ENCODE data around the gene CRTAC1.

Gene CRTAC1

DNA sequence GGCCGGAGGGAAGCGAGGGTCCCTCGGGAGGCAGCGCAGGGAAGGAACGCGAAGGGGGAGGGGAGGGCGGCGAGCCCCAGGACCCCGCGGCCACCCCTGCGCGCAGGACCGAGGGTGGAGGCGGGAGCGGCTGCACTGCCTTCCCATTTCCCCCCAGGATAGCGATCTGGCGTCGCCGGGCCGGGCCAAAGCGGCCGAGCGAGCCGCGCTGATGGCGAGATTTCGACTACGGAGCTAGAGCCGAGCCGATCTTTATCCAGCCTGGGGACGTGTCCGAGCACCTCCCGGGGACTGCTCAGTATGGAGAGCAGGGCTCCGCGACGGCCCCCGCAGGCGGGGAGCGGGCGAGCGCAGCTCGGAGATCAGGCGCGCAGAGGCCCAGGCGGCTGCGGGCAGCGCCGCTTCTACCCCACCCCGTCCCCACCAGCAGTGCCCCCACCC lies 590 bp upstream of the CRTAC1 start:
- DNase-seq (ENCODE audit: low read depth in 2 of 2), result no peak

DNA sequence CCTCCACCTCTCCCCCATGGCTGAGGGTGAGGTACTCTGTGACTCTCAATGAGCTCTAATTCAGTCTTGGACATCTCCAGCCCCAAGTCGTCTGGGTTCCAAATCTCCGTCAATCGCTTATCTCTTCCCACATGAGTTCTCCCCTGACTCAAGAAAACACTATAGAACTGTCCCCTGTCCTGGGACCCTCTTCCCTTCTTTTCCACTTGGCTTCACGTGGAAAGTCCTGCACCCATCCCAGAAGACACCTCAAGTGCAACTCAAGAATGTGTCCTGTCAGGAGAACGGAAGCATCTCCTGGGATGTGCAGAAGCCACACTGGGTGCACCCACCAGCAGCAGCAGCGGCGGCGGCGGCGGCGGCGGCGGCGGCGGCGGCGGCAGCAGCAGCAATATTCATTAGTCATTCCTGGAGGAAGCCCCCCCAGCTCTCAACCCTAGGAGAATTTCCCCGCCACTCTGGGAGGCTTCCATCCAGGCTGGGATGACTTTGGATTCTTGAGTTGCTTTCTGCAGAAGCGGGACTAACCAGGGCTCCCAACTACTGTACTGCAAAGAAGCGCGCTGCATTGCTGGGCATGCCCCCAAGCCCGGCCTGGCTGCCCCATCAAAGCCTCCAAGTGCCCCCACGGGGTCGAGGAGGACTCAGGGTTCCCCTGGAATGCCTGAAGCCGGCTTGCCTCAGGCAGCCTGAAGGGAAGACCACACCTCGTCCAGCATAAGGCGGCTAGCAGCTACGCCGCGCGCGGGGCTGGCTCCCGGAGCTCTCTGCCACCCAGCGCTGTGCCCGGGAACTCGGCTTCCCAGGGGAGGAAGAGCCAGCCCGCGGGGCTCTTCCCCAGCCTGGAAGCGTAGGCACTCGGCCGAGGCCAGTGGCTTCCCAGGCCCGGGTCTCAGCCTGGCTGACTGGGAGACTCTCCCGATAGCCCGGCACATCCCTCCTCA lies 1.0 kb downstream of the CRTAC1 start:
- DNase-seq (ENCODE audit: low read depth in 2 of 2), result no peak

DNA sequence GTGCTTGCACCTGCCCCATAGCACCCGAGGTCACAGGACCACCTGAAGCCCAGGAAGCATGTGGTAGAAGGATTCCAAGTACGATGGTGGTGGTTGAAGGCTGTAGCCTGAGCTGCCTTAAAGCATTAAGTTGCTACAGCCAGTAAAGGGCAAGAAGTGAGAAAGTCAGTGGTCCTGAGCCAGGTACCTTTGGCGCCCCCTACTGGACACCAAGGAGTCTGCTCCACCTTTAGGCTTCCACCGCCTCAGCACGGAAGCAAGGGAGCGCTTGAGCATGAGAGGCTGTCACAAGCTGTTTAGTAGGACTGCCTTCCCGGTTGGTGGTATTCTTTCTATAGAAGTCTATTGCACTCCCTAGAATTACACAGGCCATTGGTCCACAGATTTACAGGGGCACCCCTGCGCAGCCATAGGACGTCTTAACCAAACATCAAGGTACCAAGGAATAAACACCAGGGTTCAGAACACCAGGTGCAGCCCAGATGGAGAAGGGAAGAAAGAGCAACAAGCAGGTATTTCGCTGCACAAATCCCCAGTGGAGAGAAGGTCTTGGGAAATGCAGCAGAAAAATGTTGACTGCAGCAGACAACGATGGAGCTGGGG lies 2.2 kb downstream of the CRTAC1 start:
- DNase-seq (ENCODE audit: low read depth in 2 of 2), result peak; percentile 58 to 67

DNA sequence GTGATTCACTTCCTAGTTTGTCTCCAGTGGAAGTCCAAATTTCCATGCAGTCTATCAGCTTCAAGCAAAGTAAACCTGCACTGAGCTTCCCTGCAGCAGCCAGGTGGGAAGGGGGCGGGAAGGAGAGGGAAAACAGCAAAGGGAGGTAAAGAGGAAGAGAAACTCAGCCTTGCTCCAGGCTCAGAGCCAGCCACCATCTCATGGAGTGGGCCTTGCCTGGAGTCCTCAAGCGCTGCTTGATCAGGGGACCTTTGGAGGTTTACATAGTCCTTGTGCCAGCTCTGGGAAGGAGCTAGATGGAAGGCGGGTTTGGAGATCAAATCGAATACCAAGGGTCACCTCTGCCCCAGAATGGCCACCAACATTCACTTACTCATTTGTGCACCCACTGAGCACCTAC lies 7.4 kb downstream of the CRTAC1 start:
- DNase-seq (ENCODE audit: low read depth in 2 of 2), result no peak

DNA sequence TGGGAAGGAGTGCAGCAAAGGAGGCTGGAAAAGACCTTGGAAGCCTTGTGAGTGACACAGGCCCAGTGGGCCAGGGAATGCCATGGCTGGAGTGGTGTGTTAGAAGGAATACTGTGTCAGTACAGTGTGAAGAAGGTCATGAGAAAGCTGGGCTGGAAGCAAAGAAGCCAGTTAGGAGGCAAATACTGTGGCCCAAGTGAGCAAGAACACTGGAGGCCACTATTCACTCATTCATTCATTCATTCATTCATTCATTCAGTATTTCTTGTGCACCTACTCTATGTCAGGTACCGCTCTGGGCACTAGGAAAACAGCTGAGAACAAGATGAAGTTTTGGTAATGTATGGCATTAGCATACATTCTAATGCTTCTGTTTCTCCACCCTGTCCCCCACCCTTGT lies 9.6 kb downstream of the CRTAC1 start:
- DNase-seq (ENCODE audit: low read depth in 2 of 2), result no peak

DNA sequence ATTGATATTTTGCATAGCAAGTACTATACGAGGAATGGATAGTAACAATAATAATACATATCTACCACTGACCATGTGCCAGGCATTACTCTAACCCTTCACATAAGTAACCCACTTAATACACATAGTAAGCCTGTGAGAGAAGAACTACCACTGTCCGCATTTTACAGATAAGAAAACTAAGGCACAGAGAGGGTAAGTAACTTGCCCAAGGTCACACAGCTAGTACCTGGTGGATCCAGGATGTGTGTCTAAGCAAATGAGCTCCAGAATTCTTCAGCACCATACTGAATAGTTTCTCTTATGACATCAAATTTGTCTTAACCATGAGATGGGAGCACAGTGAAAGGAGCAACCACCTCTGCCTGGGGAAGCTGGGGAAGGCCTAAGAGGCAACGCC lies 10.2 kb downstream of the CRTAC1 start:
- DNase-seq (ENCODE audit: low read depth in 2 of 2), result no peak

DNA sequence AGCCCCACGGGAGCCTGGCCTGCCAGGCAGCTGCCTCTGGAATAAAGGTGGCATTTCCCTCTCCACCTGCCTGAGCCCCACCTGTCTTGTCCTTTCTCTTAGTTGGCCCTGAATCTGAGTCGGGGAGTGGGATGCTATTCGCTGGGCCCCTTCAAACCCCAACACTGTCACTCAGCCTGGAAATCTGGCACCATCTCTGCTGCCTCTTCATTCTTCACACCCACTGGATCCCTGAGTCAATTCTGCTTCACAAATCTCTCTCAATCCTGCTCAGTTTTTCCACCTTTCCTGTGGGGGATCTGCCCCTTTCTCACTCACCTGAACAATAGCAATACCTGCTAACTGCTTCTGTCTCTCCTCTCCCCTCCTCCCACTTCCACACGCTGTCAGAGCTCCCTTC lies 10.6 kb downstream of the CRTAC1 start:
- no peak for DNase-seq (ENCODE audit: low read depth in 2 of 2)

DNA sequence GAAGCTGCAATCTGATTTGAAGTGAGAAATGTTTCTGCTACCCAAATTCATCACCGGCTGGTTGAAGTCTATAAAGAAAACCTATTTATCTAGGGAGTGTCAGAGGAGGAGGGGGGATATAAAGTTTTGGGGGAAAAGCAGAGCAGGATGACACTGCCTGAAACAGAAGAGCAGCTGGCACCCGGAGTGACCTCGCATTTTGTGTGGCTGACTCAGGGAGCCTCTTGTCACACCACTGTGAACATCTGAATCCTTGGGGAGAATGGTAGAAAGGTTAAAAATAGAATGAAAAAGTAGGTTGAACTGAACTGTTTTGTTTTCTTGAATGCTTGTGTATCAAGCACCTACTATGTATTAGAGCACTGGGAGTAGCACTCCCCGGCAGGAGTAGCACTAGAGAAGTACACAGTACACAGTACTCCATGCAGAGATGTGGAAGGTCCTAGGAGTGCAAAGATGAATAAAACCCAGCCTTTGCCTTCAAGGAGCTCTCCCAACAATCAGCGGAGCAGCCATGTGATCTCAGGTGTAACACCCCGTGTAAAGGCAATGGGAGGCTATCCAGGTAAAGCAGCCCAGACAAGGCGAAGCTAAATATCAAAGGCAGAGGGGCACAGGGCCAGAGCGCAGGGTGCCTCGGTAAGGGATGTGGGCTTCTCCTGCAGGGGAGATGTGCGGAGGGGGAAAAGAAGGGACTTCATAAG lies 13.5 kb downstream of the CRTAC1 start:
- DNase-seq (ENCODE audit: low read depth in 2 of 2), result no peak

DNA sequence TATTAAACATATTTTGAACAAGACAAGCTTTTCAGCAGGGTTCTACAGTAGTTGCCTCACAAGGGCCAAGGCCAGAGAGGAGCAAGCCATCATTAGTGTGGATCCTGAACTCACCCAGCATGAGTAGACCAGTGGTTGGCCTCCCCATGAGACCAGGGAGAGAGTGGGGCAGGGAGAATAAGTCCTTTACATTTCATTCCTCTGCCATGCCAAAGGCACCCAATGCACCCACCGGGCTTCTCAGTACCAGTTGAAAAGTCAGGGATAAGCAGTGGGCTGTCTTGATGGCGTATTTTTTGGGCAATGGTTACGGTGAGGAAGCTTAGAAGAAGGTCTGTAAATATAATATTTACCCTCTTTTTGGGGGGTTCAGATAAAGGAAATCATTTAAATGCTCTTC lies 16.6 kb downstream of the CRTAC1 start:
- no peak for DNase-seq (ENCODE audit: low read depth in 2 of 2)

DNA sequence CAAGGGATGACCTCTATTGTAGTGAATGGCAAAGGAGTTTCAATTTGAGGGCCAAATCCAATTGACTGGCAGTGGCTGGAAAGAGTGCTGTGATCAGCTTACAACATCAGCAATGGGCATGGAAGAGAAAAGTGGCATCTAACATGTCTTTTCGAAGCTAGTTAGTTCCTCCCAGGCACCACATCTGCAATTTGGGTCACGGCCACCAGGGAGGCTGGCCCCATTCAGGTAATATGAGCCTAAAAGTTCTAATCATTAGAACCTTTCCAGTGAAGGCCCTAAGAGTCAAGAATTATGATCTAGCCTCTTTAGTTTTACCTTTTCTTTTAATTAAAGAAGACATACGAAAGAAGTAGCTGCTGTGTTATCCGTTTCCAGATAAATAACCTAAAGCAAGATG lies 17.3 kb downstream of the CRTAC1 start:
- no peak for DNase-seq (ENCODE audit: low read depth in 2 of 2)

DNA sequence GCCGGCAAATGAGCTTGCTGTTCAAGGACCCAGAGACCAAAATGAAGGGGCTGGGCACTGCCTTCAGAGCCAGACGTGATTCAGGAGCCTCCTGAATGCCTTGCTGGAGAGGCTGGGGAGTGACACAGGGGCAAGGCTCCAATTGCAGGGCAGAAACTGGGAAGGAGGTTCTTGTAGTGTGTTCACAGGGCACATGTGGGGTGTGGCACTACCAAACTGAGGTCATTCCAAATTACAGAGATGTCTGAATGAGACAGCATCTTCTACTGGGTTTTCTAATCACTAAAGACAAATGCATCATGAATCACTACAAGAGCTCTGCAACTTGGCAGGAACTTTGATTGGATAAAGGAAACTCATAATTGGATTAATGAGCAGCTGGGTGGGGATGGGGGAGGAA lies 17.8 kb downstream of the CRTAC1 start:
- no peak for DNase-seq (ENCODE audit: low read depth in 2 of 2)

DNA sequence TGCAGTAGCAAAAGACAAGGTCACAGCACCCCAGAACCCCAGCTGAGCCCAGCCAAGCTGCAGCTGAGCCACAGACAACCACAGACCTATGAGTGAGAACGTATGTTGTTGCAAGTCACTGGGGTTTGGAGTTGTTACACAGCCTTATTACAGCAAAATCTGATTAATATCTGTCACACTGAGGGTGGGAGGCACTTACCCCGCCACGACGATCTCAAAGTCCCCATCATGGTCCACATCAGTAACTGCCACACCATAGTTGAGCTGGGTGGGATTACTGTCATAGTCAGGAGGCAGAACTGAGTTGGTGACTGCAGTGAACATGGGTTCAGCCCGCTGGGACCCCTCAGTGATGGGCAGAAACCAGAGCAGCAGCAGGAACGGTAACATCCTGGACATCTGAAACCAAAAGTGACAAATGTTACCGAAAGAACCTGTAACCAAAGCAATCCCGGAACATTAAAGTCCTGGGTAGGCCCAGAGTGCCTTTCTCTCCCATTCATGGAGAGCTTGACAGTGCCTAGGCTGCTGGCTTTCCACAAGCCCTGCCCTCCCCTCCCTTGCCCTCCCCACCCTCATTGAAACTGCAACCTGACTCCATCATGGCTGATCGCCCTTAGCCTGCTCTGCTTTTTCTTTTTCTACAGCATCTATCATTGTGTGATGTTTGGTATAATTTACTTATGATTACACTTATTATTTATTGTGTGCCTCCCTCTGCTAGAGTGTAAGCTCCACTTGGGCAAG lies 19.3 kb downstream of the CRTAC1 start:
- DNase-seq (ENCODE audit: low read depth in 2 of 2), result no peak

DNA sequence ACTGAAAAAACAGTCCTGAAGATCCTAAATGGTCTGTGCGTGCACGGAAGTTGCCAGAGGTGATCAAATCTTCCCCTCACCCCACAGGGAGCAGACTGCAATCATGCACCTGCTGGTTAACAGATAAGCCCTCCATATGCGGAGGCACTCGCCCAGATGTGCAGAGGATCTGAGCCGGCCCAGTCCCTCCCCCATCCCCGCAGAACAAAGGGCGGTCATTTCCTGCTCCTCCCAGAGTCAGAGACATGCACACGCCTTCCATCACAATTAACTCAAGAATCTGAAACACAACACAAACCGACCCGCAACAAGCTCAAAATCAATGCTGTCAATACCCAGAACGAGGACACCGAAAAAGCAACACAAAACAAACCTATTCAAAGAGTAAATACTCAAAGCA lies 24.2 kb downstream of the CRTAC1 start:
- DNase-seq (ENCODE audit: low read depth in 2 of 2), result no peak

DNA sequence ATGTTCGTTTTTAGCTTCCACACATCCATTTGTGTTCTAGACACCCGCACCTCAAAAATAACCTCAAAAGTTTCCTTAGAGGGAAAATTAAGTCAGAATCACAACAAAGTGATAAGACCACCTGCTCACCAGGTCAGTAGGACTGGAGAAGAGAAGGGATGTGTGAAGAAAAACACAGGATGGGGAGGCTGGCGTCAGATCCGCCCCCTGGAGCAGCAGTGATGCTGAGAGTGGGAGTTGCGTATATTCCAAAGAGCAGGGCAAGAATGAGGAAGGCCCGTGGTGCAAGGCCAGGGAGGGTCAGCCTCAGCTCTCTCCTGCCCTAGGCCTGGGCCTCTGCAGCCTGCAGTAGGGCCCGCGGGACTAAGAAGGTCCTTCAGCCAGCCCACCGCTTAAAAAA lies 28.7 kb downstream of the CRTAC1 start:
- no peak for DNase-seq (ENCODE audit: low read depth in 2 of 2)

DNA sequence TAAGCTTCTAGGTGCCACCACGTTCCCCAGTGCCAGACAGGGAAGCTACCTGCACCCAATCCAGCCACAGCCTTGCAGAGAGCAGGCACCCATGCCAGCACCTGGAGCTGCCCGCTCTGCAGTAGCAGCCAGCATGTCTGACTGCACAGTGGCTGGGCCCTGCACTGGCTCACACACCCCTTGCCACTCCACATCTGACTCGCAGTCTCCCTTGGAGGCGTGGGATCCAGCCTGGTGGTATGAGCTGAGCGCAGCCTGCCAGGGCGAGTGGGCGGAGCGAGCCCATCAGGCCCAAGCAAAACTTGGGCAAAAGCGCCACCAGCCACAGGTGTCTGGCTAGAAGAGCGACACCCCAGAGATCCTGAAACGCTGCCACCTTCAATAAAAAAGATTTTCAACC lies 30.1 kb downstream of the CRTAC1 start:
- no peak for DNase-seq (ENCODE audit: low read depth in 2 of 2)

DNA sequence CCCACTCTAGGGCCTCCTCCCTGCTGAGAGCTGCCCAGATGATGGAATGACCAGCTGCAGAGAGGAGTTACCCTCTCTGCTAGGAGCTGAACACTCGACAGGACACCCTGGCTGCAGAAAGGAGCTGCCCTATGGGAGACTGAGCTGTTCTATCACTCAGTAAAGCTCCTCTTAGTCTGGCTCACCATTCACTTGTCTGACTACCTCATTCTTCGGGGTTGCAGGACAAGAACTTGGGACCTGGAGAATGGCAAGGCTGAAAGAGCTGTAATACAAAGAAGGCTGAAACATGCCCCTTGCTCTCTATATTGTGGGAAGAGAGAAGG lies 30.5 kb downstream of the CRTAC1 start:
- DNase-seq (ENCODE audit: low read depth in 2 of 2), result no peak

DNA sequence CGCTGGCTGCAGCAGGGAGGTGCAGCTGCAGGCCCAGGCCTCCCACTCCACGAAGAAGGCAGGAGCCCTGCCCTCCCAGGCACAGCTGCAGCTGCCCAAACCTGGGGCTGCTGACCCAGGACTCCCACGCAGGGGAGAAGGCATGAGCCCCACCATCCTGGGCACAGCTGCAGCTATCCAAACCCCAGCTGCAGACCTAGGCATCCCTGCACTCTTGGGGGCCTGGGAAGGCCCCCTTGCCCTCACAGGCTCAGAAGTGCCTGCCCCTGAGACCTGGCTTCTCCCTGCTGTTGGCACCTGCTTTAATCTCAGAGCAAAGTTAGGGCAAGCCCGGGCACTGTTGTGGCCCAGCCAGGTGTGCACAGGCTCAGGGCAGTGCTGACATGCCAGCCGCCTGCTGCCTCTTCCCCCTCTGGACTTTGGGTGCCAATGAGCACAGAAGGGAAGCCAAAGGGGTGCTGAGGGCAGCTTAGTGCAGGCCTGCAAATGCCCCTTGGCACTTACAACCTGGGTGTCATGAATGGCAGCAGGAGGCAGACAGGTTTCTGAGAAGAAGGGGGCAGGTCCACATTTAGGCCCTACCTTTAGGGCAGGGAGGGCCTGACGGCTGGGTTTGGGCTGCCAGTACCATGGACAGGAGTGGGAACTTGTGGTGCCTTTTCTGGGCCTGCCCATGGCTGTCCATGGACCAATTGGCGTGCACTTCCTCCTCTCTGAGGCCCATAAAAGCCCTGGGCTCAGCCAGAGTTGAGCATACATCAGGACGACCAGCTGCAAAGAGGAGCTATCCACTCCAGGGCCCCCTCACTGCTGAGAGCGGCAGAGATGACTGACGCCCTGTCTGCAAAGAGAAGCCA lies 31.1 kb downstream of the CRTAC1 start:
- no peak for DNase-seq (ENCODE audit: low read depth in 2 of 2)

DNA sequence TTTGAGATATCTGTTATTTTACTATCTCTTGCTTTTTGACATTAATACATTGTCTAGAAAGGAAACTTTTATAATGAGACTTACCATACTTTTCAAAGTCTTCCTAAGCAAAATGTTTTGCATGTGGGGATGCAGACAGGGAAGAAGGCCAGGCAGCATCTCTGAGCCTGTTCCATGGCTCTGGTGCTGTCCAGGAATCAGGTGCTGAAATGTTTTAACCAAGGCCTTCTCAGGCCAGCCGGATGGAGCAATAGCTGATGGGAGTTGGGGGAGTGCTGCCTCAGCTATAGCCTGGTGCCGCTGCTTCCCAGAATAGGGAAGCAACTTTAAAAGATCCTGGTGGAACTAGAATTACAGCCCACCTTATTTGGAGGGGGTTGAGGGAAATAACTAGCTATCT lies 38.5 kb downstream of the CRTAC1 start:
- DNase-seq (ENCODE audit: low read depth in 2 of 2), result no peak

DNA sequence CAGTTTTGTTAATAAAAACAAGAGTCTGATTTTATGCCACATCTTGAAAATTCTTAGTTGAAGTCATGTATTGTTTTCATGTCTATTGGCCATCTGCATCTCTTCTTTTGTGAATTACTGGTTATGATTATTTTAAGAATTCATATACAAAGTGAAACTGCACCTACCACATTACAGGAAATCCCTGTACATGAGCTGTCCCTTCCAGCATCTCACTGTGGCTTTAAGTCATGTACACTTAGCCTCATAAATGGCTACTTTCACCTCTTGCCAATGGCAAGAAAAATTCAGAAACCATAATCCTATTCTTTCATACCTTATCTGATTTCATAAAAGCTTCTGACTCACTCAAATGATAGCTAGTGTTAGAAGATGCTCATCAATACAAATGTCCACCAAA lies 48.6 kb downstream of the CRTAC1 start:
- no peak for DNase-seq (ENCODE audit: low read depth in 2 of 2)

DNA sequence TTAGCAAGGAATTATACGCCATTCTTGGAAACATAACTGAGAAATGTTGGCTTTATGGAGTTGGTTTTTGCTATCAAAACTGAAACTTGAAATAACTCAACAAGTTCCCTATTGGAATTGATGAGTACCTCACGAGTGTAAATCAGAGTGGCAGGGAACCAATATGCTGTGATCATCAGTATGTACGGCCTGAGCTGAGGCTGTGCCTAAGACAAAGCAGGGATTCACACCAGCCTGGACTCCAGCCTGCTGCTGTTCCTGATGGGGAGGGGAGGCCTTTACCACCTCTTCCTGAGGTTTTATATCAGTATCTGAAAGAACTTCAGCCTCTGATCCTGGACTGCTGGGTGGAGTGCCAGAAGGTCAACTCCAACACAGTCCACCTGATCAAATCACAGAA lies 52.7 kb downstream of the CRTAC1 start:
- DNase-seq (ENCODE audit: low read depth in 2 of 2), result no peak

DNA sequence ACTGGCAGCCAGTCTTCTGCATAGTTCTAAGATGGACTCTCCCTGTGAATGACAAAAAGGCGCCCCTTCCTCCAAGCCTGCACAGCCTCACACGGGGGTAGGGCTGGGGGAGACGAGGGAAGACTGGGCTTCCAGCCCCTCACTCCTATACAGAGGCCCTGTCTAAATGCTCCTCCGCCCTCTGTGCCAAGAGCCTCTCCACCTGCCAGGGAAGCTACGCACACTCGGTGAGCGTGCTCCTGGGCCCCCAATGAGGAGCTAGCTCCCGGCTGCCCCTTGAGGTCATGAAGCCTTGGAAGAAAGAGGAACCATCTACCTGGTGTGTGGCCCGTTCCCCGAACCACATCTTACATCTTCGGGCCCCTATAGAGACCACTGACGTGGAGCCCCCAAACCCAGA lies 54.8 kb downstream of the CRTAC1 start:
- no peak for DNase-seq (ENCODE audit: low read depth in 2 of 2)

Measured in stimulated activated CD4-positive, alpha-beta T cell treated with anti-CD3 and anti-CD28 coated beads, Interleukin-4, amount 100 ng/mL, for 48 hours (primary cell).